Measurements from ENCODE around the gene CLEC16A.

CLEC16A gene

GRCh38 chr16:11161439-11161838, 217.1 kb downstream of the CLEC16A start:
- no peak for DNase-seq (ENCODE audit: low read depth in 1 of 2, low spot score in 1 of 2)
- TF ChIP-seq REST (IDR thresholded peaks at IDR 0.05; ENCODE audit: insufficient replicate concordance, low read depth): no peak
- TF ChIP-seq SPI1 (IDR thresholded peaks at IDR 0.05; ENCODE audit: borderline replicate concordance, low read depth): no peak
- TF ChIP-seq POLR2AphosphoS5 (IDR thresholded peaks at IDR 0.05; ENCODE audit: low read depth): no peak
- TF ChIP-seq, protein P1, sequence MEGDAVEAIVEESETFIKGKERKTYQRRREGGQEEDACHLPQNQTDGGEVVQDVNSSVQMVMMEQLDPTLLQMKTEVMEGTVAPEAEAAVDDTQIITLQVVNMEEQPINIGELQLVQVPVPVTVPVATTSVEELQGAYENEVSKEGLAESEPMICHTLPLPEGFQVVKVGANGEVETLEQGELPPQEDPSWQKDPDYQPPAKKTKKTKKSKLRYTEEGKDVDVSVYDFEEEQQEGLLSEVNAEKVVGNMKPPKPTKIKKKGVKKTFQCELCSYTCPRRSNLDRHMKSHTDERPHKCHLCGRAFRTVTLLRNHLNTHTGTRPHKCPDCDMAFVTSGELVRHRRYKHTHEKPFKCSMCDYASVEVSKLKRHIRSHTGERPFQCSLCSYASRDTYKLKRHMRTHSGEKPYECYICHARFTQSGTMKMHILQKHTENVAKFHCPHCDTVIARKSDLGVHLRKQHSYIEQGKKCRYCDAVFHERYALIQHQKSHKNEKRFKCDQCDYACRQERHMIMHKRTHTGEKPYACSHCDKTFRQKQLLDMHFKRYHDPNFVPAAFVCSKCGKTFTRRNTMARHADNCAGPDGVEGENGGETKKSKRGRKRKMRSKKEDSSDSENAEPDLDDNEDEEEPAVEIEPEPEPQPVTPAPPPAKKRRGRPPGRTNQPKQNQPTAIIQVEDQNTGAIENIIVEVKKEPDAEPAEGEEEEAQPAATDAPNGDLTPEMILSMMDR (IDR thresholded peaks at IDR 0.05; ENCODE audit: insufficient read depth, low read length): no peak
- no peak for TF ChIP-seq GABPA (IDR thresholded peaks at IDR 0.05; ENCODE audit: low read depth)
- H3K4me3 ChIP-seq (replicated peaks; ENCODE audit: insufficient read depth, low read length): no peak overlapping the region
- H3K27me3 ChIP-seq (ENCODE audit: insufficient read depth, poor library complexity, severe bottlenecking): no peaks in the 10 kb centered on the region
- no peak overlapping the region for H3K27ac ChIP-seq (replicated peaks)

DNA sequence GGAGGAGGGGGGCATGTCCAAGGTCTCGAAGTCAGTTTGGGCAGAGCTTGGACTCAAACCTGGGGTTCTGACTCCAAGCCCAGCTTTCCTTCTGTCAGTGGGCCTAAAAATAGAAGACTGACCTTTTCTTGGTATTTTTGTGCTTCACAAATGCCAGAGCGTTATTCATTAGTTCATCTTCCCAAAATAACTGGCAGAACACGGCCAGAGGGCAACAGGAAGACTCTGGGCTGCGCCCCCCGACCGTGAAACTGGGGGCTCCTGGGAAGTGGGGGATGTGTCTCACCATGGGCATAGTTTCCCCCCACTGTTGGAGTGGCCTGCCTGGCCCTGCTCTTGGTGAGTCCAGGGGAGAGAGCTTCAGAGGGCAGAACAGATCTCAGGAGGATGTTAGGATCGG, 217.6 kb downstream of the CLEC16A start:
- H3K27me3 ChIP-seq (ENCODE audit: insufficient read depth, poor library complexity, severe bottlenecking): no peaks in the 10 kb centered on the region
- TF ChIP-seq POLR2AphosphoS5 (IDR thresholded peaks at IDR 0.05; ENCODE audit: low read depth) (no peak), REST (IDR thresholded peaks at IDR 0.05; ENCODE audit: insufficient replicate concordance, low read depth) (no peak), SPI1 (IDR thresholded peaks at IDR 0.05; ENCODE audit: borderline replicate concordance, low read depth) (no peak), GABPA (IDR thresholded peaks at IDR 0.05; ENCODE audit: low read depth) (no peak)
- TF ChIP-seq, protein P1 (IDR thresholded peaks at IDR 0.05; ENCODE audit: insufficient read depth, low read length): no peak
- no peak overlapping the region for H3K4me3 ChIP-seq (replicated peaks; ENCODE audit: insufficient read depth, low read length)
- no peak overlapping the region for H3K27ac ChIP-seq (replicated peaks)
- DNase-seq (ENCODE audit: low read depth in 1 of 2, low spot score in 1 of 2): no peak

DNA sequence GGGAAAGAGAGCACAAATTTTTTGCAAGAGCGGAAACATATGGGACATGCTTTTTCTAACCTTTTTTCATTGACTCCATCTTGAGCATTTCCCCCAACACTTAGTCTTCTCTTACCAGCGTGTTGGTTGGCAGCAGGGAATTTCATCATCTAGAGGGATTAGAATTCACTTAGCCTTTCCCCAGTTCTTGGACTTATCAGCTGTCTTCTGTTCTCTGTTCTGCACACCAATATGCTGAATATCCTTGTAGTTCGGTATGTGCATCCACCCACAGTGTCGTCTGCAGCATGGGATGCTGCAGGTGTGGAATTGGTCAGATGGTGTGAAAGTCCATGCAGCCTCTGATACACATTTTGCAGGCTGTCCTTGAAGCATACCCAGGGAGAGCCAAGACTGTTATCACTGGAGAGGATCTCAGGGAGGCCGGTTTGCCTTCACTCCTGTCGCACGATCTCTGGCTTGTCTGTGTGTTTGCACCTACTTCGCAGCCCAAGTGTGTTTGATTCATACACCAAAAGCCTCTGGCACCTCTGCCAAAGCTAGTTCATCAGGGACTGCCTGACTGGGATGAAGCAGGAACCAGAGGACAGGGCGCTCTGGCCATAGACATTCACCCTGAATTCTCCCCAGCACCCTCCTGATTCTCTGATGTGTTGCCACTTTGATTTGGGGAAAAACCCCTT, 218.4 kb downstream of the CLEC16A start:
- TF ChIP-seq SPI1 (IDR thresholded peaks at IDR 0.05; ENCODE audit: borderline replicate concordance, low read depth): no peak
- TF ChIP-seq, protein P1 (IDR thresholded peaks at IDR 0.05; ENCODE audit: insufficient read depth, low read length): no peak
- no peak for TF ChIP-seq POLR2AphosphoS5 (IDR thresholded peaks at IDR 0.05; ENCODE audit: low read depth)
- TF ChIP-seq REST (IDR thresholded peaks at IDR 0.05; ENCODE audit: insufficient replicate concordance, low read depth): no peak
- TF ChIP-seq GABPA (IDR thresholded peaks at IDR 0.05; ENCODE audit: low read depth): no peak
- no peak for DNase-seq (ENCODE audit: low read depth in 1 of 2, low spot score in 1 of 2)

More for the DNA sequence above, 218.4 kb downstream of the CLEC16A start:
- Histone ChIP-seq H3K27ac (replicated peaks) (no peak overlapping the region), H3K27me3 (ENCODE audit: insufficient read depth, poor library complexity, severe bottlenecking) (no peaks in the 10 kb centered on the region), H3K4me3 (replicated peaks; ENCODE audit: insufficient read depth, low read length) (no peak overlapping the region)

Data from HL-60 (cell line).